HepG2 (cell line): ENCODE data around the gene PRR30.

Experiments
- ETV6 ChIP-seq: sonication (generic); formaldehyde crosslinking; conservative IDR thresholded peaks from 2 replicates; pipeline ENCODE4 v1.4.0; 2020; ENCODE audit warnings: missing genetic modification reagents
- RFX1 ChIP-seq: fragments of 450-650 bp; IDR thresholded peaks from 2 replicates; pipeline ENCODE4 v1.6.1; 2017
- TFE3 ChIP-seq: IDR thresholded peaks from 2 replicates; pipeline ENCODE4 v1.6.1; 2016
- ZBTB10 ChIP-seq: sonication (generic); formaldehyde crosslinking; IDR thresholded peaks from 2 replicates; pipeline ENCODE4 v1.4.0; 2020; ENCODE audit warnings: missing genetic modification reagents, borderline replicate concordance
- ZNF501 ChIP-seq: sonication (generic); formaldehyde crosslinking; IDR thresholded peaks from 2 replicates; pipeline ENCODE4 v1.5.1; 2020; ENCODE audit warnings: mild to moderate bottlenecking, moderate library complexity, missing genetic modification reagents

- TF ChIP-seq ZBTB10 (CRISPR knock-in tag) (no peak), ETV6 (no peak), ZNF501 (CRISPR knock-in tag) (no peak), TFE3 (CRISPR knock-in tag) (no peak), RFX1 (no peak)
Measured at GRCh38 chr2:27148801-27149439, 9.7 kb upstream of the PRR30 start, which contains the start of gene TCF23.
